ENCODE data around the gene CFAP77.

Gene CFAP77

DNA sequence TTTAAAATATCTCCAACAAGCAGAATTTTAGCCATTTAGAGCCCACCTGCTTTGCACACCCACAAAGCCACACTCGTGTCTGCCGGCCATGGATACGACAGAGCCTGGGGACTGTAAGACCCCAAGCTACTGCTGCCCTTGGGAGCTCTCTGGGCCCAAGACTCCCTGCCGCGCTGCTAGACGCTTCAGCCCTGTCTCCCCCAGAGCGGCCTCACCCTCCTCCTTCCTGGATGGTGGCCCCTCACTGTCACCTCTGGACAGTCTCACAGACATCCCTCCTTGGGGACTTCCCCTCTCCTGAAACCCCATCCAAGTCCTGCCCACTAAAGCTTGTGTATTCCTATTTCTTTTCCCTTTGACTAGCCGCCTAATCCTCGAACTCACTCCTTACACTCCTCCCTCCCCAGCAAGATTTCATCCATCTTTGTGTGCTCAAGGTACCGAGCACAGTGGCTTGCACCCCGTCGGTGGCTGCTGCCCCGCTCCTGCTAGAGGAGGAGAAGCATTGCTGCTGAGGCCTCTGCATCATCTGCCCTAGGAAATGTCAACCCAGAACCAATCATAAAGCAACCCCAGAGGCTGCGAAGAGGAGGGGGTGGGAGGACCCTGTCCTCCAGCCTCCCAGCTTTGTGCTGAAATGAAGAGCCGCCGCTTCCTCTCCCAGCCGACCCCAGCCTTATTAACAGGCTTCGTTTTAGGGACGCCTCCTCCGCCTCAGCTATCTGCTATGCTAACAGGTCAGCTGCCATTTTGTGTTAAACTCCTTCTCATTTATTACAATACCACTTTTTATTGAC is 71.2 kb downstream of the CFAP77 start:
- Mint-ChIP-seq H3K27ac (no peak overlapping the region), H3K27me3 (peaks cover 45% of the 10 kb centered on the region), H3K4me1 (ENCODE audit: low read depth) (no peaks in the 10 kb centered on the region), H3K36me3 (ENCODE audit: low read depth) (no peaks in the 10 kb centered on the region), H3K4me3 (no peak overlapping the region), H3K9me3 (no peaks in the 10 kb centered on the region)
- no peak for DNase-seq

DNA sequence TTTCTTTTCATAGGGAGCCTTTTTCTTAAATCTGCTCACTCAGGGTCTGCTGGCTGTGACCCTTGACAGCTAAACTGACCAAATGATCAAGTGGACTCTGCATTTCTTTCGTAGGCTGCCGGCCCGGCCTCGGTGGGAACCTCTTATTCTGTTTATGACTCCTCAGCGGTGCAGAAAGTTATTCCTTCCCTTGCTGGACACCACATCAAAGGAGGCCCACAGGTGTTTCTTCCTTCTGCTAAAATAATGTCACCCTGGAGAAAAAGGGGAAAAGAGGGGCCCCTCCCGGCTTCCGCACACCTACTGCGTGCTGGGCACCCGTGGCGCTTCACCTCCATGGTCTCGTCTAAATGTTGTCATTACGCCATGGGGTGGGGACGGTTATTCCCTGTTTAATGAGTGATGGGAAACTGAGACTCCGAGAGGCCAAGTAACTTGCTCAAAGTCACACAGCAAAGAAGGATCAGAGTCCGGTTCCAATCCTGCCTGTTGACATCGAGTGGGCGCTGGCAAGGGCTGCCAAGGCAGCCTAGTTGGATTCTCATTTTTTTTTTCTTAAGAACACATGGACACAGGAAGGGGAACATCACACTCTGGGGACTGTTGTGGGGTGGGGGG is 72.3 kb downstream of the CFAP77 start:
- Mint-ChIP-seq H3K4me1 (ENCODE audit: low read depth) (peaks cover 10% of the 10 kb centered on the region), H3K9me3 (no peaks in the 10 kb centered on the region), H3K36me3 (ENCODE audit: low read depth) (no peaks in the 10 kb centered on the region), H3K27me3 (peaks cover 50% of the 10 kb centered on the region), H3K27ac (no peak overlapping the region), H3K4me3 (no peak overlapping the region)
- DNase-seq, result no peak

DNA sequence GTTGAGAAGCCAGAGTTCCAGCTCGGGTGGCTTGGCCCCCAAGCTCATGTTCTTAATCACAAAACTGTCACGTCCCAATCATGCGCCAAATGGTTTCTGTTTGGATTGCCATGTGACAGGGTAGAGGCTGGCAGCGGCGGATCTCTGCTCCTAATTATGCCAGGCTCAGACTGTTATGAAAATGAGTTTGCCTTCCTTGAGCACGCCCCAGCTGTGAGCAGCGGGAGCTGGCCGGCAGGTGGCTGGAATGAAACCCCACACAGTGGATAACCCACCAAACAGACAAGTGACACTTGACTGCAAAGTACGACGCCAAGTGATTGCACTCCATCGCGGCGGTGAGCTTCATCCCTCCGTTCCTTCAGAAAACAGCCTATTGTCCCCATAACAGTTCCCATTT is 75.4 kb downstream of the CFAP77 start:
- Mint-ChIP-seq H3K27me3 (peaks cover 69% of the 10 kb centered on the region), H3K27ac (no peak overlapping the region), H3K36me3 (ENCODE audit: low read depth) (no peaks in the 10 kb centered on the region), H3K9me3 (no peaks in the 10 kb centered on the region), H3K4me1 (ENCODE audit: low read depth) (peaks cover 28% of the 10 kb centered on the region), H3K4me3 (no peak overlapping the region)
- no peak for DNase-seq

DNA sequence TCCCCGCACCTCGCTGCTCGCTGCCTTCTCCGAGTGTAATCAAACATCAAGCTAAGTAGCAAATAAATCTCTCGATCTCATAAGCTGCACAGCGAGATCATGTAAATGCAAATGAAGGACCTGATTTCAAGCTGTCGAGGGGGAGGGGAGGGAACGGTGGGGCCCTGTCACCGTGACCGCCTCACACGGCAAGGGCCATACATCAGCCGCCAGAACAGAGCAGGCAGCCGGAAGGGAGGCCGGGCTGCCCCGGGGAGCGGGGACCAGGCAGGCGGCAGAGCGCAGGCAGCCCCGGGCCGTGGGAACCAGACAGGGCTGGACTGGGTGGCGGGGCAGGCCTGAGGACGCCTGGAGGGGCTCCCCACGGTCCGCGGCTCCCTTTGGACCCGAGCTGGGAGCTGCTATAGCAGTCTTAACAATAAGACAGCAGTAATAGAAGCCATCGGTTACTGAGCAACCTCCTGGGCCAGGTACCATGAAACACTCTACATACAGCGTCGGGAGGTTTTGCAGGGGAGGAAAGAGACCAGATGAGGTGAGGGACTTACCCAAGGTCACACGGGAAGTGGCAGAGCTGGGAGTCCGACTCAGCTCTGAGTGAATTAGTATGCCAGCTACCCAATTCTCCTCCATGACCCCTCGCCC is 76.8 kb downstream of the CFAP77 start:
- DNase-seq, result peak; percentile 55
- Mint-ChIP-seq H3K27ac (peak overlapping the region; percentile 81), H3K4me1 (ENCODE audit: low read depth) (peaks cover 28% of the 10 kb centered on the region), H3K27me3 (peaks cover 77% of the 10 kb centered on the region), H3K9me3 (no peaks in the 10 kb centered on the region), H3K36me3 (ENCODE audit: low read depth) (no peaks in the 10 kb centered on the region), H3K4me3 (peak overlapping the region; percentile 58)

DNA sequence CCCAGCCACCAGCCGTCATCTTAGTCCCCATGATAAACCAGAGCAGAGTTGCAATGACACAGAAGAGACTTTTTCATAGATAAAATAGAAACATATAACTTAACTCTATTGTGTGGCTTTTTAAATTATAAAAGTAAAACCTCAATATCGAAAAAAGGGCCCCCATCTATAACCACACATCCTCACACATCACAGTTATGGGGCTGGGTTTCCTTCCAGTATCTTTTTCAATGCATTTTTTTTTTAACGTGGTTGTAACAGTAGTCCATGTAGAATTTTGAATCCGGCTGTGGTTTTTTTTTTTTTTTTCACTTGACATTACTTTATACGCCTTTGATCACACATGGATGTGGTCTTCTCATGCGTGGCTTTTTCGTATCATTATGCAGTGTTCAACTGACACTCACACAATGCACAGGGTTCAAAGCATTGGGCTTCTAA is 77.4 kb downstream of the CFAP77 start:
- peak overlapping the region; percentile 81 for H3K27ac Mint-ChIP-seq
- no peak for DNase-seq
- no peaks in the 10 kb centered on the region for H3K9me3 Mint-ChIP-seq
- peaks cover 28% of the 10 kb centered on the region for H3K4me1 Mint-ChIP-seq (ENCODE audit: low read depth)
- H3K27me3 Mint-ChIP-seq, result peaks cover 76% of the 10 kb centered on the region
- no peaks in the 10 kb centered on the region for H3K36me3 Mint-ChIP-seq (ENCODE audit: low read depth)
- peak overlapping the region; percentile 58 for H3K4me3 Mint-ChIP-seq

DNA sequence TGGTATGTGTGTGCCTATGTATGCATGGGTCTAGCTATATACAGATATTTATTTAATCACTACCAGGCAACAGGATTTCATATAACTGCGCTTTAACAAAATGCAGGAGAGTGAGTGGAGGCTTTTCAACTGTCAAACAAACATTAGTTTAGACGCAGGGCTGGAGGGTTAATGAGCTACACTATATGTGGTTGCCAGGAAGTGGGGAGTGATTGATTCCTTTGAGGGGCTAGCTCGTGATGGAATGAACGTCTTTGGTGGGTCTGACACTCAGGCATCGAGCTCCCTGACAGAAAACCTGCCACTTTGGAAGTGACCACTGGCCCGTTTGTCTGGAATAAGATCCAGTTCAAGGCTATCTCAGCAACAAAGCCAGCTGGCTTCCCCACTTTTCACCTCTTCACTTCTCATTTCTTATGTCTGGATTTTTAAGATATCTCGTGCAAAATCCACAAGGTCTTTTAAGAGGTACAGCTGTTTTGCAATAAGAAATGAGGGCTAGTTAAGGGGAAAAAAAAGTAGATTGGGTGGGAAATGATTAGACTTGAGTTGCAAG is 78.0 kb downstream of the CFAP77 start:
- Mint-ChIP-seq H3K4me1 (ENCODE audit: low read depth) (peaks cover 28% of the 10 kb centered on the region), H3K27me3 (peaks cover 79% of the 10 kb centered on the region), H3K9me3 (no peaks in the 10 kb centered on the region), H3K36me3 (ENCODE audit: low read depth) (no peaks in the 10 kb centered on the region), H3K27ac (no peak overlapping the region), H3K4me3 (no peak overlapping the region)
- no peak for DNase-seq

DNA sequence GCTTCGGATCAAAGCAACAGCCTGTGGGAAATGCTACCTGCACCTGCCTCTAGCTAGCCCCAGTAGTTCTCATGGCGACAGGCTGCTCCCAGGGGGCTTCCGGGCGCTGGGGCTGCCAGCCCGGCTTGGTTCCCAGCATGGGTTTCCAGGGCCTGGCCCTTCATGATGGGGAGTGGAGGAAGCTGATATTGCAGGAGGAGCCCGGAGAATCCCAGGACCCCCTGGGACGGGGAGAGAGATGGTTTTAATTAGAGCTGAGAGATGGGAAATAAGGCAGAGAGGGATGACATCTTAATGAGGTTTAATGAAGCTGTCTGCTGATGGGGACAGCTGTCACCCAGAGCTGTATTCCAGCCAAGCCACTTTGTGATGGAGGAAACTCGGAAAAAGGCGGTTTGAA is 78.6 kb downstream of the CFAP77 start:
- Mint-ChIP-seq H3K4me3 (no peak overlapping the region), H3K27ac (no peak overlapping the region), H3K27me3 (peaks cover 79% of the 10 kb centered on the region), H3K36me3 (ENCODE audit: low read depth) (no peaks in the 10 kb centered on the region), H3K4me1 (ENCODE audit: low read depth) (peaks cover 28% of the 10 kb centered on the region), H3K9me3 (no peaks in the 10 kb centered on the region)
- DNase-seq, result no peak

DNA sequence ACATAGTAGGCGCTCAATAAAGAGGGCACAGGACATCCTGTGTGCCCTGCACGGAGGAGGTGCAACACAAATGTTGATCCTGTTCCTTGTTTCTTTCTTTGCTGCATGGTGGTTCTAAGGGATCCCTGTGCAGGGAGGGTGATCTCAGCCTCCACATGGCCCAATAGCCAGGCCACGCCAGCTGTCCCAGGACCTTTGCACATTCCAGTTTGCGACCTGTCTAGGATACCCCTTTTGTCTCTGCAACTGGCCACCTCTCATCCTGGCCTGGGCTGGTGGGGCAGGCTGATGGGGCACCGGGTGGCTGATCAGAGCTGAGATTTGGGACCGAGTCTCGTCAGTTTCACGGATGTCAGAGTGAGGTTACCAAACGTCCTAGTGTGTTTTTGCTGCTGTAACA is 79.5 kb downstream of the CFAP77 start:
- Mint-ChIP-seq H3K9me3 (no peaks in the 10 kb centered on the region), H3K4me3 (no peak overlapping the region), H3K27me3 (peaks cover 79% of the 10 kb centered on the region), H3K36me3 (ENCODE audit: low read depth) (no peaks in the 10 kb centered on the region), H3K27ac (no peak overlapping the region), H3K4me1 (ENCODE audit: low read depth) (peaks cover 28% of the 10 kb centered on the region)
- no peak for DNase-seq

DNA sequence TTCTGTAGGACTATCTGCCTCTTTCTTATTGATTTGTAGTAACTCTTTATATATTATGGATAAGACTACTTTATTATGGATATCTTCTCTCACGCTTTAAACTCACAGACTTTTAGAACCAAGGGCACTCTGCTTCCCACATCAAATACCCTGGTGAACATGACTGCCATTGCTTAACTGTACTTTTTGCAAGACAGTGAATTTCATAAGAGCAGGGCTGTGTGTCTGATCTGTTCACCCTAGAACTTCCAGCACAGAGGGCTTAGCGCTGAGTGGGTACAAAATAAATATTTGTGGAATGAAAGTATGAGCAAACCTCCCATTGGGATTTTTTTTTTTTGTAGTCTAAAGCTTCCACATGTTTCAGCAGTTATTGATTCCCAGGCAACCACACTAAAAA is 84.8 kb downstream of the CFAP77 start:
- Mint-ChIP-seq H3K27me3 (peaks cover 53% of the 10 kb centered on the region), H3K9me3 (no peaks in the 10 kb centered on the region), H3K27ac (no peak overlapping the region), H3K36me3 (ENCODE audit: low read depth) (no peaks in the 10 kb centered on the region), H3K4me3 (no peak overlapping the region), H3K4me1 (ENCODE audit: low read depth) (no peaks in the 10 kb centered on the region)
- DNase-seq, result no peak

DNA sequence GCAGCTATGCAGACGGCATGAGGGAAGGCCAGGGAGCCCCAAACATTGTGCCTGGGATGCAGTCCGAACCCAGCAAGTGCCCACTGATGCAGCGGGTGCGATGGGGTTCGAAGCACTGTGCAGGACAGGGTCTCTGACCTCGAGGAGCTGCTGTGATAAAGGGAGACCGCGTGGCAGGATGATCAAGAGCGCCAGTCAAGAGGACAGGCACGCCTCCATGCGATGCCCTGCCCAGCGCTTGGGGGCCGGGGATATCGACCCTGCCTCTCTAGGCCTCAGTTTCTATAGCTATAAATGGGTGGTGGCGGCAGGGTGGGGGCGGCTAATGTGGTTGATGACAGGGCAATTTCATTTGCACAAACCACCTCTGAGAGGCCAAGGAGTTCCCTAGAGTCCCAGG is 87.7 kb downstream of the CFAP77 start:
- H3K4me1 Mint-ChIP-seq (ENCODE audit: low read depth), result no peaks in the 10 kb centered on the region
- no peak overlapping the region for H3K4me3 Mint-ChIP-seq
- peaks cover 32% of the 10 kb centered on the region for H3K27me3 Mint-ChIP-seq
- no peaks in the 10 kb centered on the region for H3K9me3 Mint-ChIP-seq
- no peak for DNase-seq
- no peaks in the 10 kb centered on the region for H3K36me3 Mint-ChIP-seq (ENCODE audit: low read depth)
- H3K27ac Mint-ChIP-seq, result no peak overlapping the region

DNA sequence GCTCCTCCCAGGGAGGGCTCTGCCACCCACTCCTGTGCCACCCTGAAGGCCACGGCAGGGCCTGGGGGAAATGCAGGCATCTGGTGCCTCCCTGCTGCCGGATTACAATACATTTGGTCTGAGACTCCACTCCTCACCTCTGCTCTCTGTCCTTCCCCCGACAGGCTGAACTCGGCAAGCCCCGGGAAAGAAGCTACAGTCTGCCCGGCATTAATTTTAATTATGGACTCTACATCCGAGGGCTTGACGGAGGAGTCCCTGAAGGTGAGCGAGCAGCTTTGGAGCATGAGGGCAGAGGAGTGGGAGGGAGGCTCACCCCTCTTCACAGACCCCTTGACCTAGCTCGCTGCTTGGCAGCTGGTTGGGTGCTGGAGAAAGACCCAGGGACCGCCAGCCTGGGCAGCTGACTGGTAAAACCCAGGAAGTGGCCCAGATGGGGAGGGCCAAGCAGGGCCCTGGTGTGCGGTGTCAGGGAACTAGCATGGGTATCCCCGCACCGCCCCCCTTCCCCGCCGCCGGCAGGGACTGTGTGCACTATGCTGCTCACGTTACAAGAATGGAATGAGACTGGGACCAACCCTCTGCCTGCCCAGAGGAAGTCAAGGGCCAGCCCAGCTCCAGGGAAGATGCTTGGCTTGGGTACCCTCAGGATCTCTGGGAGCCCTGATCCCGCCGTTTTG is 88.7 kb downstream of the CFAP77 start:
- H3K9me3 Mint-ChIP-seq, result no peaks in the 10 kb centered on the region
- H3K4me1 Mint-ChIP-seq (ENCODE audit: low read depth), result no peaks in the 10 kb centered on the region
- H3K4me3 Mint-ChIP-seq, result no peak overlapping the region

DNA sequence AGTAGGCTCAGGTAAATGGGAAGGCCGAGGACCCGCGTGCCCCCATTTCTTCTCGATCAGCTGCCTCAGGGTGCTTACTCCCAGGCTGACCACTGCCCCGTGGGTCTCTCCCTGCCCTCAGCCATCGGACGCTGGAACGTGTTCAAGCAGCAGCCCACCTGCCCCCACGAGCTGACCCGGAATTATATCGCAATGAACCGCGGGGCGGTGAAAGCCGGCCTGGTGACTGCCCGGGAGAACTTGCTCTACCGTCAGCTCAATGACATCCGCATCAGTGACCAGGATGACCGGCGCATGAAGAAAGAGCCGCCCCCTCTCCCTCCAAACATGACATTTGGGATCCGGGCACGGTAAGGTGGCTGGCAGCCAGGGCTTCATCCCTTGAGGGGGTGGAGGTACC is 89.2 kb downstream of the CFAP77 start:
- Mint-ChIP-seq H3K4me3 (no peak overlapping the region), H3K4me1 (ENCODE audit: low read depth) (no peaks in the 10 kb centered on the region), H3K27ac (no peak overlapping the region)

More for the DNA sequence above, 88.7 kb downstream of the CFAP77 start:
- no peak for DNase-seq
- no peak overlapping the region for H3K27ac Mint-ChIP-seq
- peaks cover 23% of the 10 kb centered on the region for H3K27me3 Mint-ChIP-seq
- no peaks in the 10 kb centered on the region for H3K36me3 Mint-ChIP-seq (ENCODE audit: low read depth)

DNA sequence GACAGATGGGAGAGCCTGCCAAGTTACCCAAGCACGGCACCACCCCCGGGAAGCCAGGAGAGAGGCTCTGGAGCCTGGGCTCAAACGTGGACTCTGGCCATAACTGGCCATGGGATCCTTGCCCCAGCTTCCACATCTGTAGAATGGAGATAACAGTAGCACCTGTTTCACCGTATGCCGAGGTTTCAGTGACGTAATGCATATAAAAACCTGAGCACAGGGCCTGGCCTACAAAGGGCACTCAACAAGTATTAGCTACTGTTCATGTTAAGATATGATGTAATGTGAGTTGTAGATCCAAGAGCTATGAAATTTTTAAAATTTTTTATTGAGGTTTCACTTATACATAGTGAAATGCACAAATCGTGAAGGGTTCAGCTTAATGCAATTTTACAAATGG is 90.2 kb downstream of the CFAP77 start:
- H3K27me3 Mint-ChIP-seq, result peaks cover 23% of the 10 kb centered on the region
- H3K4me1 Mint-ChIP-seq (ENCODE audit: low read depth), result no peaks in the 10 kb centered on the region
- DNase-seq, result no peak
- no peak overlapping the region for H3K4me3 Mint-ChIP-seq
- no peak overlapping the region for H3K27ac Mint-ChIP-seq
- H3K9me3 Mint-ChIP-seq, result no peaks in the 10 kb centered on the region
- no peaks in the 10 kb centered on the region for H3K36me3 Mint-ChIP-seq (ENCODE audit: low read depth)

More for the DNA sequence above, 89.2 kb downstream of the CFAP77 start:
- H3K27me3 Mint-ChIP-seq, result peaks cover 24% of the 10 kb centered on the region
- no peak for DNase-seq
- no peaks in the 10 kb centered on the region for H3K9me3 Mint-ChIP-seq
- H3K36me3 Mint-ChIP-seq (ENCODE audit: low read depth), result no peaks in the 10 kb centered on the region

DNA sequence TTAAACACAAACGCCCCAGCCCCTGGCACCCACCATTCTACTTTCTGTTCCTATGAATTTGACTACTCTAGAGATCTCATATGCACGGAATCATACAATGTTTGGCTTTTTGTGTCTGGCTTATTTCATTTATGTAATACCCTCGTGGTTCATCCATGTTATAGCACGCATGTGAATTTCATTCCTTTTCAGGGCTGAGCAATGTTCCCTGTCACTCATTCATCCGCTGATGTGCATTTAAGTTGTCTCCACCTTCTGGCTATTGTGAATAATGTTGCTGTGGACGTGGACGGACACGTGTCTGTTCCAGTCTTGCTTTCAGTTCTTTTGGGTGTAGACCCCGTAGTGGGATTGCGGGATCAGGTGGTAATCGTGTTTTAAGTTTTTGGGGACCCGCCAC is 92.5 kb downstream of the CFAP77 start:
- peaks cover 8% of the 10 kb centered on the region for H3K4me1 Mint-ChIP-seq (ENCODE audit: low read depth)
- H3K27me3 Mint-ChIP-seq, result peaks cover 15% of the 10 kb centered on the region
- no peak overlapping the region for H3K27ac Mint-ChIP-seq

More for the DNA sequence above, 92.5 kb downstream of the CFAP77 start:
- H3K9me3 Mint-ChIP-seq, result no peaks in the 10 kb centered on the region
- DNase-seq, result no peak
- no peak overlapping the region for H3K4me3 Mint-ChIP-seq
- H3K36me3 Mint-ChIP-seq (ENCODE audit: low read depth), result no peaks in the 10 kb centered on the region
